HEK293 (cell line): Measurements from ENCODE around the gene IRAK3.
A peak's percentile ranks its signal among the peaks of the same experiment; 100 is the strongest.

ENCODE experiments used
- CTCF ChIA-PET: fragments of 350-600 bp; formaldehyde crosslinking; extraction: SDS; loops from one replicate; lab custom pipeline; 2021; ENCODE audit warnings: antibody characterized with exemption; lab: Yijun Ruan, JAX
- POLR2A ChIA-PET: fragments of 300-600 bp; formaldehyde crosslinking; extraction: SDS; loops from one replicate; lab custom pipeline; 2020; ENCODE audit warnings: antibody characterized with exemption, inconsistent platforms; lab: Yijun Ruan, JAX
- H3K27ac ChIP-seq: fragments of 200-500 bp; sonication (Bioruptor generic); 2 replicates; pipeline ENCODE4 v1.5.1; 2014; ENCODE audit warnings: low read depth, low read length, control low read depth, inconsistent platforms; ENCODE audit errors: extremely low read depth
- H3K36me3 ChIP-seq, 2 experiments: fragments of 200-500 bp in 1 of 2; sonication (Bioruptor generic) in 1 of 2; 1 replicate in 1 of 2; 2 replicates in 1 of 2; pipeline ENCODE4 v1.5.1; 2014 to 2017; ENCODE audit warnings: inconsistent platforms in 2 of 2, low read length in 2 of 2; ENCODE audit not compliant: control insufficient read depth in 2 of 2, insufficient read depth in 1 of 2
- H3K4me1 ChIP-seq: fragments of 200-500 bp; sonication (Bioruptor generic); 2 replicates; pipeline ENCODE4 v1.5.1; 2014; ENCODE audit warnings: mild to moderate bottlenecking, low read length, inconsistent platforms; ENCODE audit not compliant: control insufficient read depth, insufficient read depth
- H3K4me3 ChIP-seq: 2 replicates; pipeline ENCODE4 v1.5.1; 2011; ENCODE audit warnings: low read depth, mild to moderate bottlenecking, control low read depth, low read length, moderate library complexity
- H3K9me3 ChIP-seq: fragments of 200-500 bp; sonication (Bioruptor generic); 2 replicates; pipeline ENCODE4 v1.5.1; 2014; ENCODE audit warnings: low read depth, low read length, inconsistent platforms; ENCODE audit not compliant: control insufficient read depth, insufficient read depth
- HOXD13 ChIP-seq: sonication (generic); formaldehyde crosslinking; IDR thresholded peaks from 2 replicates; pipeline ENCODE4 v1.8.0; 2022; ENCODE audit warnings: missing genetic modification reagents, borderline replicate concordance
- KLF10 ChIP-seq: fragments of 450-650 bp; IDR thresholded peaks from 2 replicates; pipeline ENCODE4 v1.5.1; 2018; ENCODE audit warnings: missing biosample characterization, mild to moderate bottlenecking, missing genetic modification characterization
- PRDM1 ChIP-seq: fragments of 450-650 bp; formaldehyde crosslinking; IDR thresholded peaks from 2 replicates; pipeline ENCODE4; 2016; ENCODE audit warnings: missing biosample characterization, missing genetic modification characterization
- TCF7L2 ChIP-seq: IDR thresholded peaks from 2 replicates; pipeline ENCODE4 v1.6.1; 2011; ENCODE audit warnings: low read depth, mild to moderate bottlenecking, inconsistent platforms, low read length, moderate library complexity, borderline replicate concordance
- ZIC2 ChIP-seq: fragments of 450-650 bp; formaldehyde crosslinking; IDR thresholded peaks from 2 replicates; pipeline ENCODE4 v1.5.1; 2016; ENCODE audit warnings: missing biosample characterization, missing genetic modification characterization
- ZNF10 ChIP-seq: fragments of 450-650 bp; formaldehyde crosslinking; IDR thresholded peaks from 2 replicates; pipeline ENCODE4 v1.5.1; 2017; ENCODE audit warnings: missing biosample characterization, missing genetic modification characterization
- ZNF184 ChIP-seq: fragments of 450-650 bp; IDR thresholded peaks from 2 replicates; pipeline ENCODE4 v1.5.1; 2018; ENCODE audit warnings: missing biosample characterization, mild to moderate bottlenecking, missing genetic modification characterization
- ZNF248 ChIP-seq: fragments of 450-650 bp; formaldehyde crosslinking; IDR thresholded peaks from 2 replicates; pipeline ENCODE4 v1.5.1; 2017; ENCODE audit warnings: missing biosample characterization, missing genetic modification characterization
- ZNF423 ChIP-seq: fragments of 450-650 bp; formaldehyde crosslinking; IDR thresholded peaks from 2 replicates; pipeline ENCODE4 v1.5.1; 2016; ENCODE audit warnings: missing biosample characterization, missing genetic modification characterization
- ZNF510 ChIP-seq: fragments of 450-650 bp; formaldehyde crosslinking; IDR thresholded peaks from 2 replicates; pipeline ENCODE4 v1.5.1; 2018; ENCODE audit warnings: mild to moderate bottlenecking, missing genetic modification characterization, missing biosample characterization; ENCODE audit not compliant: insufficient replicate concordance
- ZNF654 ChIP-seq: fragments of 450-650 bp; formaldehyde crosslinking; IDR thresholded peaks from 2 replicates; pipeline ENCODE4 v1.5.1; 2016; ENCODE audit warnings: low read depth, missing biosample characterization, missing genetic modification characterization
- ZNF670 ChIP-seq: fragments of 450-650 bp; formaldehyde crosslinking; IDR thresholded peaks from 2 replicates; pipeline ENCODE4 v1.5.1; 2016; ENCODE audit warnings: missing biosample characterization, missing genetic modification characterization, low read depth
- ZNF707 ChIP-seq: fragments of 450-650 bp; formaldehyde crosslinking; IDR thresholded peaks from 2 replicates; pipeline ENCODE4 v1.5.1; 2016; ENCODE audit warnings: missing biosample characterization, missing genetic modification characterization
- TF ChIP-seq, protein P1 (sequence below): fragments of 450-650 bp; formaldehyde crosslinking; IDR thresholded peaks from 2 replicates; pipeline ENCODE4 v1.5.1; 2017; ENCODE audit warnings: missing biosample characterization, missing genetic modification characterization
- TF ChIP-seq, protein P2 (sequence below): fragments of 450-650 bp; formaldehyde crosslinking; IDR thresholded peaks from 2 replicates; pipeline ENCODE4 v1.5.1; 2016; ENCODE audit warnings: missing biosample characterization, missing genetic modification characterization
- TF ChIP-seq, protein P3 (sequence below): fragments of 450-650 bp; formaldehyde crosslinking; IDR thresholded peaks from 2 replicates; pipeline ENCODE4 v1.5.1; 2016; ENCODE audit warnings: missing biosample characterization, missing genetic modification characterization
- TF ChIP-seq, protein P4 (sequence below): fragments of 450-650 bp; formaldehyde crosslinking; IDR thresholded peaks from 2 replicates; pipeline ENCODE4 v1.5.1; 2016; ENCODE audit warnings: missing biosample characterization, missing genetic modification characterization
- TF ChIP-seq, protein P5 (sequence below): fragments of 450-650 bp; formaldehyde crosslinking; IDR thresholded peaks from 2 replicates; pipeline ENCODE4 v1.5.1; 2016; ENCODE audit warnings: missing biosample characterization, missing genetic modification characterization

IRAK3 gene

DNA sequence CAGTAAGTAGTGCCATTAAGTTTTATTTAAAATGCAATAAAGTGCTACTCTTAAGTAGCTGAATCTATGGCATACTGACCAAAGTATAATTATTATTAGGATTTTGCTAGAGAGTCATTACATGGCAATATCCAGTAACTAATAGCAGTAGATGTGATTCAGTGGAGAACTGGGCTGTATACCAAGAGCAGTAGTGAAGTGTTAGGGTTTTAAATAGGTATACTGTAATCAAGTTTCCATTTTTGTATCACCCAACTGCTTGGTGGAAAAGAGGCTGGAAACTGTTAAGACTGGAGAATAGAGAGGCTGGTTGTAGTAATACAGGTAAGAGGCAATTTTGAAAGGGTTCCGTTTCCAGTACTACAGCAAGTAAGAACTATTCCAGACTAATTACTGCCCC lies 45.1 kb upstream of the IRAK3 start (continued):
- TF ChIP-seq, protein P1, sequence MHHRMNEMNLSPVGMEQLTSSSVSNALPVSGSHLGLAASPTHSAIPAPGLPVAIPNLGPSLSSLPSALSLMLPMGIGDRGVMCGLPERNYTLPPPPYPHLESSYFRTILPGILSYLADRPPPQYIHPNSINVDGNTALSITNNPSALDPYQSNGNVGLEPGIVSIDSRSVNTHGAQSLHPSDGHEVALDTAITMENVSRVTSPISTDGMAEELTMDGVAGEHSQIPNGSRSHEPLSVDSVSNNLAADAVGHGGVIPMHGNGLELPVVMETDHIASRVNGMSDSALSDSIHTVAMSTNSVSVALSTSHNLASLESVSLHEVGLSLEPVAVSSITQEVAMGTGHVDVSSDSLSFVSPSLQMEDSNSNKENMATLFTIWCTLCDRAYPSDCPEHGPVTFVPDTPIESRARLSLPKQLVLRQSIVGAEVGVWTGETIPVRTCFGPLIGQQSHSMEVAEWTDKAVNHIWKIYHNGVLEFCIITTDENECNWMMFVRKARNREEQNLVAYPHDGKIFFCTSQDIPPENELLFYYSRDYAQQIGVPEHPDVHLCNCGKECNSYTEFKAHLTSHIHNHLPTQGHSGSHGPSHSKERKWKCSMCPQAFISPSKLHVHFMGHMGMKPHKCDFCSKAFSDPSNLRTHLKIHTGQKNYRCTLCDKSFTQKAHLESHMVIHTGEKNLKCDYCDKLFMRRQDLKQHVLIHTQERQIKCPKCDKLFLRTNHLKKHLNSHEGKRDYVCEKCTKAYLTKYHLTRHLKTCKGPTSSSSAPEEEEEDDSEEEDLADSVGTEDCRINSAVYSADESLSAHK (tag by site-specific recombination) = no peak
- TF ChIP-seq ZNF248 (no peak), KLF10 (tag by site-specific recombination) (no peak), HOXD13 (no peak), ZNF423 (no peak)

DNA sequence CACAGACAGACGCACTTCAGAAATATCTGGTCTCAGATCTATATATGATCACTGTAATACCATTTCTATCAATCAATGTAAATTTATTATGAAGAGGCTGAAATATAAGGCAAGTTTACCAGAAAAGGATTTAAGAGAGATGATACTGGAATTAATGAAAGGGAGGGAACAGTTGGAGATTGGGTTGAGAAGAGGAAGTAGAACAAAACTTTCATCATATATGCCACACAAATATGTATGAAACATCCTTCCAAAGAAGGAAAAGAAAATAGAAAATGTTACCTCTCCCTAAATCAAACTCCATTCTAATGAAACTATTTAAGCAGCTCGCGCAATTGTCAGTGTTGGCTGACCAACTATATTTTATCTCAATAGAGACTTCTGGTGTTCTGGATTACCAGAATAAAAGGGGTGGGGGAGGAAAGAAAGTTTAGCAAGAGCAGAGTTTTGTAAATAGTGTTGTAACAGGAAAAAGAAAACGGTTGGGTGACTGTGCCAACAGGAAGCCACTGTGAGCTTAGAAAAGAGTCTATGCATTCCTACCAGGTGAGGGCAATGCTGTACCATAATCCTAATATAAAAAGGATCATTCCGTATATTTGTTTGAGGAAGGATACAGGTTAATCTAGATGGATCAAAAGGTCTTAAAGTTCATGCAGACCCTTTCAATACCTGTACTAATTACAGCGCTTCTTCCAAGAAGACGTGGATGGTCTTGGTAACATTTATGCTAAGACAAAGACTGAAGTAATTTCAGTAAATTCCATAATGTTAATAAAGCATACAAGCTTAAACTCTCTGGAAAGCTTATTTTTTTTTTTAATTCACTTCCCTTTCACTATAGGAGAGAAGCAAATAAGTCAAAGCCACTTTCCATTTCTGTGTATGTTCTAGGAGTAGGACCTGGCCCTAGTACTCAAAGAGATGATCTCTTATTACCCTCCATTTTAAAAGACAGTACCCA lies 43.9 kb upstream of the IRAK3 start:
- no peaks in the 10 kb centered on the region for H3K4me1 ChIP-seq
- no peak overlapping the region for H3K4me3 ChIP-seq
- TF ChIP-seq, protein P2, sequence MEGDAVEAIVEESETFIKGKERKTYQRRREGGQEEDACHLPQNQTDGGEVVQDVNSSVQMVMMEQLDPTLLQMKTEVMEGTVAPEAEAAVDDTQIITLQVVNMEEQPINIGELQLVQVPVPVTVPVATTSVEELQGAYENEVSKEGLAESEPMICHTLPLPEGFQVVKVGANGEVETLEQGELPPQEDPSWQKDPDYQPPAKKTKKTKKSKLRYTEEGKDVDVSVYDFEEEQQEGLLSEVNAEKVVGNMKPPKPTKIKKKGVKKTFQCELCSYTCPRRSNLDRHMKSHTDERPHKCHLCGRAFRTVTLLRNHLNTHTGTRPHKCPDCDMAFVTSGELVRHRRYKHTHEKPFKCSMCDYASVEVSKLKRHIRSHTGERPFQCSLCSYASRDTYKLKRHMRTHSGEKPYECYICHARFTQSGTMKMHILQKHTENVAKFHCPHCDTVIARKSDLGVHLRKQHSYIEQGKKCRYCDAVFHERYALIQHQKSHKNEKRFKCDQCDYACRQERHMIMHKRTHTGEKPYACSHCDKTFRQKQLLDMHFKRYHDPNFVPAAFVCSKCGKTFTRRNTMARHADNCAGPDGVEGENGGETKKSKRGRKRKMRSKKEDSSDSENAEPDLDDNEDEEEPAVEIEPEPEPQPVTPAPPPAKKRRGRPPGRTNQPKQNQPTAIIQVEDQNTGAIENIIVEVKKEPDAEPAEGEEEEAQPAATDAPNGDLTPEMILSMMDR (tag by site-specific recombination) = peak; percentile 39; the same call in 1 of the 2 replicates
- no peak for TF ChIP-seq ZNF670
- TF ChIP-seq, protein P3, sequence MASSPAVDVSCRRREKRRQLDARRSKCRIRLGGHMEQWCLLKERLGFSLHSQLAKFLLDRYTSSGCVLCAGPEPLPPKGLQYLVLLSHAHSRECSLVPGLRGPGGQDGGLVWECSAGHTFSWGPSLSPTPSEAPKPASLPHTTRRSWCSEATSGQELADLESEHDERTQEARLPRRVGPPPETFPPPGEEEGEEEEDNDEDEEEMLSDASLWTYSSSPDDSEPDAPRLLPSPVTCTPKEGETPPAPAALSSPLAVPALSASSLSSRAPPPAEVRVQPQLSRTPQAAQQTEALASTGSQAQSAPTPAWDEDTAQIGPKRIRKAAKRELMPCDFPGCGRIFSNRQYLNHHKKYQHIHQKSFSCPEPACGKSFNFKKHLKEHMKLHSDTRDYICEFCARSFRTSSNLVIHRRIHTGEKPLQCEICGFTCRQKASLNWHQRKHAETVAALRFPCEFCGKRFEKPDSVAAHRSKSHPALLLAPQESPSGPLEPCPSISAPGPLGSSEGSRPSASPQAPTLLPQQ = no peak
- TF ChIP-seq, protein P4, sequence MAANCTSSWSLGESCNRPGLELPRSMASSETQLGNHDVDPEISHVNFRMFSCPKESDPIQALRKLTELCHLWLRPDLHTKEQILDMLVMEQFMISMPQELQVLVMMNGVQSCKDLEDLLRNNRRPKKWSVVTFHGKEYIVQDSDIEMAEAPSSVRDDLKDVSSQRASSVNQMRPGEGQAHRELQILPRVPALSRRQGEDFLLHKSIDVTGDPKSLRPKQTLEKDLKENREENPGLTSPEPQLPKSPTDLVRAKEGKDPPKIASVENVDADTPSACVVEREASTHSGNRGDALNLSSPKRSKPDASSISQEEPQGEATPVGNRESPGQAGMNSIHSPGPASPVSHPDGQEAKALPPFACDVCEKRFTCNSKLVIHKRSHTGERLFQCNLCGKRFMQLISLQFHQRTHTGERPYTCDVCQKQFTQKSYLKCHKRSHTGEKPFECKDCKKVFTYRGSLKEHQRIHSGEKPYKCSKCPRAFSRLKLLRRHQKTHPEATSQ (tag by site-specific recombination) = no peak
- TF ChIP-seq ZIC2 = no peak
- TF ChIP-seq ZNF707 (tag by site-specific recombination) = no peak
- TF ChIP-seq ZNF510 (tag by site-specific recombination) = no peak
- no peak for TF ChIP-seq TCF7L2
- no peak for TF ChIP-seq ZNF10
- TF ChIP-seq ZNF654 = peak; percentile 54
- TF ChIP-seq PRDM1 = peak; percentile 45
- TF ChIP-seq, protein P5, sequence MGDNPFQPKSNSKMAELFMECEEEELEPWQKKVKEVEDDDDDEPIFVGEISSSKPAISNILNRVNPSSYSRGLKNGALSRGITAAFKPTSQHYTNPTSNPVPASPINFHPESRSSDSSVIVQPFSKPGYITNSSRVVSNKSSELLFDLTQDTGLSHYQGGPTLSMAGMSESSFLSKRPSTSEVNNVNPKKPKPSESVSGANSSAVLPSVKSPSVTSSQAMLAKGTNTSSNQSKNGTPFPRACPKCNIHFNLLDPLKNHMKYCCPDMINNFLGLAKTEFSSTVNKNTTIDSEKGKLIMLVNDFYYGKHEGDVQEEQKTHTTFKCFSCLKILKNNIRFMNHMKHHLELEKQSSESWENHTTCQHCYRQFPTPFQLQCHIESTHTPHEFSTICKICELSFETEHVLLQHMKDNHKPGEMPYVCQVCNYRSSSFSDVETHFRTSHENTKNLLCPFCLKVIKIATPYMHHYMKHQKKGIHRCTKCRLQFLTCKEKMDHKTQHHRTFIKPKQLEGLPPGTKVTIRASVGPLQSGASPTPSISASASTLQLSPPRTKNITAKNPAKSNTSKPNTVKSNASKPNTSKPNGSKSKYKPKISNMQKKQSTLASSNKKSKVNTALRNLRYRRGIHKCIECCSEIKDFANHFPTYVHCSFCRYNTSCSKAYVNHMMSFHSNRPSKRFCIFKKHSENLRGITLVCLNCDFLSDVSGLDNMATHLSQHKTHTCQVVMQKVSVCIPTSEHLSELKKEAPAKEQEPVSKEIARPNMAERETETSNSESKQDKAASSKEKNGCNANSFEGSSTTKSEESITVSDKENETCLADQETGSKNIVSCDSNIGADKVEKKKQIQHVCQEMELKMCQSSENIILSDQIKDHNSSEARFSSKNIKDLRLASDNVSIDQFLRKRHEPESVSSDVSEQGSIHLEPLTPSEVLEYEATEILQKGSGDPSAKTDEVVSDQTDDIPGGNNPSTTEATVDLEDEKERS (tag by site-specific recombination) = no peak
- no peak for TF ChIP-seq ZNF184 (tag by site-specific recombination)
- ChIA-PET CTCF (interaction anchor here (0.5 to 1.6 kb wide), 23 partner anchors 9 to 1007 kb away, joined by 3 to 7 read pairs (median 4); partner anchors contain the start of gene TMBIM4), POLR2A (interaction anchor here (0.8 to 1.0 kb wide), 3 partner anchors 14 to 157 kb away, joined by 3 to 9 read pairs (median 5); partner anchors contain the start of genes HELB, LLPH and TMBIM4)
- H3K27ac ChIP-seq = no peak overlapping the region
- no peaks in the 10 kb centered on the region for H3K9me3 ChIP-seq
- H3K36me3 ChIP-seq = peaks cover 0 to 16% of the 10 kb centered on the region in 2 experiments; a peak in 2 of 3 replicates
